Measurements from ENCODE around the gene CDIPT.
"Not testable (repeated sequence)": the region's sequence is repeated elsewhere in the genome, so short reads cannot be mapped to it uniquely, and the experiment has no call there.

The CDIPT gene

DNA sequence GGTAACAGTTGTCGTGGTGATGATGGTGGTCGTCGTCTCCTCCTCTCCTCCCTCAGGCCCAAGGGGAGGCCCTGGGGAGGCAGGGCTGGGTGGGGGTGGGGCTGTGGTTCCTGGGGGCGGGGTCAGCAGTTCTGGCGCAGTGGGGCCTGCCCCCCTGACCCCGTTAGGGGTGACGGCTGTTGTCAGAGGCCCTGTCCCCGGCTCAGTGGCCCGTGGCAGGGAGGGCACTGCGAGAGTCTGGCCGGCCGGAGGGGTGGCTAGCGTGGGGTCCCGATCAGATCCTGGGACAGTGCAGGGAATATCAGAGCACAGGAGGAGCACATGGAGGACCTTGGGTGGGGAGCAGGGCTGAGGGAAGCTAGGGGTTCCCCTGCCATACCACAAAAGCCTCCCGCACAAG is 33.8 kb upstream of the CDIPT start:
- DNase-seq (ENCODE audit: low read depth in 2 of 2) = no peak

DNA sequence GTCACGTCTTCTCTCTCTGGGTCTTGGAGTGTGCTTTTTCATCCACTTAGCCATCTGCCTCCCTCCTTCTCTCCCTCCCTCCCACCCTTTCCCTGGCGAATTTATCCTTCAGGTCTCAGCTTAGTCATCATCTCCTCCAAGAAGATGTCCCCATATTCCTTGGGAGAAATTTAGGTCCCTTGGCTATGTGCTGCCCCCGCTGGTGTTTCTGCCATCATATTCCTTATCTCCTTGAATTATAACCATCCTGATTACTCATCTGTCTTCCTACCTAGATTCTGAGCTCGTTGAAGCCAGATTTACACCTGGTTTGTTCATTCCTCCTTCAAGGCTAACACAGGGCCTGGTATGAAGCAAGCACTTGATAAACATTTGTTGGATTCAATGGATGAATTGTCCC is 31.3 kb upstream of the CDIPT start:
- DNase-seq (ENCODE audit: low read depth in 2 of 2) = no peak

DNA sequence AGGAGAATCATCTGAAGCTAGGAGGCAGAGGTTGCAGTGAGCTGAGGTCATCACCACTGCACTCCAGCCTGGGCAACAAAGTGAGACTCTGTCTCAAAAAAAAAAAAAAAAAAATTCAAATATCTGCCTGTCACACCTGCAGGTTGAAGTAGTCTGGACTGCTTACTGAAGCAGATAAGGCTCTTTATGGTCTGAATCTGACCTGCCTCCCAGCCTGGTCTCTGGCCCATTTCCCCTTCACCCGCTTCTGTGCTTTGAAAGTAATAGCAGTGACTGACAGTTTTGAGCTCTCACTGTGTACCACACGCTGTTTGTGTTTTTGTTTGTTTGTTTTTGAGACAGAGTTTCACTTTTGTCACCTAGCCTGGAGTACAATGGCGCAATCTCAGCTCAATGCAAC is 30.5 kb upstream of the CDIPT start:
- DNase-seq (ENCODE audit: low read depth in 2 of 2) = no peak

DNA sequence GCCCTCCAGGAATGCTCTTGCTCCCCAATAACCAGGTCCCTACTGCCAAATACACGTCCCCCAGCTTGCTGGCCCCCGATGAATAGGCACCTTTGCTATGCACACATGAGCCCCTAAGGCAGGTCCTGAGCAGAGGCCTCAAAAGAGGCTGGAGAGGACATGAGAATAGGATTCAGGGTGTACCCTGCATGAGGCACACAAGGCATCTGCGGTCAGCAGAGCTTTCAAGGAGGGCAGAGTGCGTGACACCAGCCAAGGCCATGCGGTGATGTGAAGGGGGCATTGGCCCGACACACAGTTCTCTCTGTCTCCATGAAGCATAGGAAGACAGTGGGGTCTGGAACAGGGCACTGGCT is 29.4 kb upstream of the CDIPT start:
- DNase-seq (ENCODE audit: low read depth in 2 of 2) = no peak

DNA sequence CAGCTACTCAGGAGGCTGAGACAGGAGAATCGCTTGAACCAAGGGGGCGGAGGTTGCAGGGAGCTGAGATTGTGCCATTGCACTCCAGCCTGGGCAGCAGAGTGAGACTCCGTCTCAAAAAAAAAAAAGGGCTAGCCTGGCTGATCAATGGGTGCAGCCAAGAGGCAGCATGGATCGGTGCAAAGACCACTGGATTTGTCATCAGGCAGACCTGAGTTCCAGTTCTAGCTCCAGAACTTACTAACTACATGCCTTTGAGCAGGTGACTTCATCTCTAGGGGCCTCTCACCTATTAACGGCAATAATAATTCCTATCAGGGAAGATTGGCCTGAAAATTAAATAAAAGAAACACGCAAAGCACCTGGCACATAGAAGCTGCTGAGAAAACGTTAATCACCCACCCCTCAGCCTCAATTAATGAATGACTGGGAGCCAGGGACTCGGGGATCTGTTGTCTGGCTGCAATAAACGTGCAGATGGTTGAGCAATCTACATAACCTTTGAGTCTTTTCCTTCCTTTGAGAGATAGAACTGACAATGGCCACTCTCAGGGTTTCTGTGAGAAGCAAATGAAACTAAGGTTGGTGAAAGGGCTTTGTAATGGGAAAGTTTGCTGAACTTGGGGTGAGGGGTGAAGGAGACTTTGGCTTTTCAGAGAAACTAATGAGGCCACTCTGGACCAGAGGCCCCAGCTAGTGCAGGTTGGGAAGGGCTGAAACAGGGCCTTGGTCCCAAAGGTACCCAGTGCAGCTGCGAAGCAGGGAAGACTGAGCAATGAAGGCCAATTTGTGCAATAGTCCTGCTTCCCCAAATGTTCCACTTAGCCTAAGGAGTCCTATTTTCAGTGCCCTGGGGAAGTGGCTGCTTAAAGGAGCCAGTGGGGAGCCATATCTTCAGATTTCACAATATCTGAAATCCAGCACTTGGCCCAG is 28.8 kb upstream of the CDIPT start:
- DNase-seq (ENCODE audit: low read depth in 2 of 2) = no peak

DNA sequence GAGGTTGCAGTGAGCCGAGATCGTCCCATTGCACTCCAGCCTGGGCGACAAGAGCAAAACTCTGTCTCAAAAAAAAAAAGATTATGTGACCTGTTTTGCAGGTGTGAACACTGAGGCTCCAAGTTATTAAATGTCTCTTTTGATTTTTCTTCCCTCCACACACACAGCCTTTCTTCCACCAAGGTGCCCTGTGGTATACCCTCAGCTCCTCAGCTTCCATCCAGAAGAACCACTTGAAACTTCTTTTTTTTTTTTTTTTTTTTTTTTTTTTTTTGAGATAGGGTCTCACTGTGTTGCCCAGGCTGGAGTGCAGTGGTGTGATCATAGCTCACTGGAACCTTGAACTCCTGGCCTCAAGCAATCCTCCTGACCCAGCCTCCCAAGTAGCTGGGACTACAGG is 26.3 kb upstream of the CDIPT start:
- DNase-seq (ENCODE audit: low read depth in 2 of 2) = not testable (repeated sequence)

DNA sequence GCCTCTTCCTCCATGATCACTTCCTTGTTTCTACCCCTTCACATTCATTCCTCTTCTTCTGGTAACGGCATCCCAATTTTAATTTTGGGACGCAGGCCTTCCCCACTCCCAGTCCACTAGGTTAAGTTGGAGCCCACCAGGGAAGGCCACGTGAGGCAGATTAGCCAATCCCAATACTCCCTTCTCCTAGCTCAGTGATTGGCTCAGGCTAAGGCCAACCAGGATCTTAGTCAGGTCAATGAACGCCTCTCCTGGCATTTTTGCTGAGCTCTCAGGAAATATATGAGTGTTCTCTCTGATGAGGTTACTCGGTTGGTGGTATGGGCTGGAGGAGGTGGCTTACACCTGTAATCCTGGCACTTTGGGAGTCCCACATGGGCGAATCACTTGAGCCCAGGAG is 21.0 kb upstream of the CDIPT start:
- no peak for DNase-seq (ENCODE audit: low read depth in 2 of 2)

DNA sequence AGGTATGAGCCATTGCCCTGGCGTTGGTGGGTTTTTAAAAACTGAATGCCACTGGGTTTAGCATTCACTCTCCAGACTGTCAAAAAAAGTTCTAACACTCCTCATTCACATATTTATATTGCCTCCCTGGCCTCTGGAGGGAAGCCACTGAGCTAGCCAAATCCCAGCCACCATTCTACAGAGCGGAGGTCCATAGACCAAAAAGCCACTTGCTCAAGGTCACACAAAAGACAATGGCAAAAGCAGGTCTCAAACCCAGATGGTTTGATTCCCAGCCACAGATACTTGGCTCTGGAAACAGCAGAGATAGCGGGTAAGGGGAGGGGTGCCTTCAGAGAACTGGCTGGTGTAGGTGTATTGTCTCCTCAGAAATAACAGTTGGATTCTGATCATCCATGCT is 18.0 kb upstream of the CDIPT start:
- DNase-seq (ENCODE audit: low read depth in 2 of 2) = no peak

DNA sequence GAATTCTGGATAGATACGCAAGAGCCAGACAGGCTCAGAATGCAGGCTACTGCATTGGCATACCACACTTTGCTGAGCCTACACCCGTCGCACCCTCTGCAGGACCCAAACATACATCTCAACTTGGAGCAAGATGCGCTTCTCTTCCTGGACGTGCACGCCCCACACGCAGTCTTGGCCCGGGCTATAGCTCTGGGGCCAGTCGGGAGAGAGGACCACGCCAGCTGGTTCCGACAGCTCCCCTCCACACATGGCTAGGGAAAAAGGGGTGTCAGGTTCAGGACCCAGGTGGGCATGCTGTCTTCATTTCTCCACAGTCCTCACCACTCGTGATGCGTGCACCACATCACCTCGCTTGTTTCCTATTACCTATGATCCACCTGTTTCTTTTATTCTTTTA is 15.1 kb upstream of the CDIPT start:
- no peak for DNase-seq (ENCODE audit: low read depth in 2 of 2)

DNA sequence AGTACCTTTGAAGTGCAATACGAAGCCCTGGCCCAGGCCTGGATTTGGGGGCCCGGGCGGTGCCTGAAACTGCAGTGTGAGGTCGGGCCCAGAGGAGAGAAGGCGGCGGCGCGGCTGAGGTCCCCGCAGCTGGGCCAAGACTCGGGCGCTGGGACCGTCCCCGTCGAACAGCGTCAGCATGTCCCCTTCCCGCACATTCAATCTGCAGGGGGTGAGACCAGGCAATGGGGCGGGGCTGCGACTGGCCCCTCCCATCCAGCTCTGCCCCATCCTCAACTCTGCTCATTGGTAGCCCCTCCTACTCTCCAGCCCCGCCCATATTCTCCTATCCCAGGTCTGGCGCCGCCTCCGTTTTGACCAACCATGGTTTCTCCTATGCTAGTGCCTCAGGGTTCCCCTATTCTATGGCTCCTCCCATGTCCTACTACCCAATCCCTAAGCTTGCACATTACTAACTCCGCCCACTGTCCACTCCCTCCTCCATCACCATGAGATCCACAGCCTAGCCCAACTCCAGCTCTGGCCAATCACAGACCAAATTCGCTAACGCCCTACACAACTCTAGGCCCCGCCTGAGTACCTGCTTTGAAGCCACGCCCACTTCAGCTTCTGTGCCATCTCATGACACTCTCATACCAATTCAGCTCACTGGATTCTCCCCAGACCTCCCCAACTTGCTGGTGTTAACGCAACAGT is 14.4 kb upstream of the CDIPT start:
- DNase-seq (ENCODE audit: low read depth in 2 of 2) = no peak

DNA sequence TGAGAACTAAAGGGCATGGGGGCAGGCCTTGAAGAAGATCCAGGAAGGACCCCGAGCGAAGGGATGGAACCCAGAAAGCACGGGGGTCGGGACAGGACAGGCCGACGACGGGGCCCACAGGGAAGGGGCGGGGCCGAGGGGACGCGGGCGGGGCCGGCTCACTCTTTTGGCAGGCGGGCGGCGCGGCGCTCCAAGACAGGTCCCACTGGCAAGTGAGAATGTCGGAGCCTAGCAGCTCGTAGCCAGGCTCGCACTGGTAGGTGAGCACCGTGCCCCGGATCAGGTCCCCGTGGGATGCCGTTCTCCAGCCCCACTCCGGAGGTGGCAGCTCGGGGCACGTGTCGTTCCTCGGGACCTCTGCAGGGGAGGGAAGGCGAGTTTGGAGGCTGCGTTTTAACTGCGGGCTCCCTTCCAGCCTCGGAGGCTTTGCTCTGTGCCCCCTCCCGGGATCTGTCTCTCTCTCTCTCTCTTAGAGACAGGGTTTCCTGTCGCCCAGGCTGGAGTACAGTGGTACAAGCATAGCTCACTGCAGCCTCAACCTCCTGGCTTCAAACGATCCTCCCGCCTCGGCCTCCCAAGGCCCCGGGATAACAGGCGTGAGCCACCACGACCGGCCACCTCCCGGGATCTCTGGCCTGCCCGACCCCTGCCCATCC is 13.7 kb upstream of the CDIPT start:
- DNase-seq (ENCODE audit: low read depth in 2 of 2) = peak in 1 of 2 donors; percentile 19

DNA sequence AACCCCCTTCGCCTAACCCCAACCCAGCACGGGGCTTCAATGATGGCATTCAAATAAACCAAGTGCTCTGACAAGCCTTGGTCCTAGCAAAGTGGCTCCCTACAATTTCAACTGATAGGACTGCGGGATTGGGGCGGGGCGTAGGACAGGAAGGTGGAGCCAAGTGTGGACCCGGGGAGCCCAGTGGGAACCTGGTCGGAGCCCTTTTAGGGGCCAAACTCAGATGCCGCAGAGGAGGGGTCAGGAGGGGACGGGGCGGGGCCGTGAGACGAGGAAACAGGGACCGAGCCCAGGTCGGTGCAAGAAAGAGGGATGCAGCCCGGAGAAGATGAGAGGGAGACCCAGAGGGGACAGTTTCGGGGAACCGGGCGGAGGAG is 13.2 kb upstream of the CDIPT start:
- DNase-seq (ENCODE audit: low read depth in 2 of 2) = no peak

DNA sequence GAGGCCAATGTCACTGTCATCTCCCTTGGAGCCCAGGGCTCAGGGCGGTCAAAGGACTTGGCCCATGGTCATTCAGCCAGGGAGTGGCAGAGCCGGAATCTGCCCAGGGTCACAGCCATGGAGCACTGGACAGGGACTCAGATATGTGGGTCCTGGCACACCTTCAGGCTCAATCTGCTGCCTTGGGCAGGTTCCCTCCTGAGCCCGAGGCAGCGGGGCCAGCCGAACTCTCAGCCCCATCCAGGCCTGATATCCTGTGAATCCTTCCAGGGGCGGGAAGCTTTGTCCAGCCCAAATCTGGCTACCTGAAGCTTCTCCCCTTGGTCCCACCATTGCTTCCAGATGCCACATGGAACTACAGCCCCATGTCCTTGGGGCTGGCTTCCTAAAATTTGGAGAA is 12.2 kb upstream of the CDIPT start:
- no peak for DNase-seq (ENCODE audit: low read depth in 2 of 2)

DNA sequence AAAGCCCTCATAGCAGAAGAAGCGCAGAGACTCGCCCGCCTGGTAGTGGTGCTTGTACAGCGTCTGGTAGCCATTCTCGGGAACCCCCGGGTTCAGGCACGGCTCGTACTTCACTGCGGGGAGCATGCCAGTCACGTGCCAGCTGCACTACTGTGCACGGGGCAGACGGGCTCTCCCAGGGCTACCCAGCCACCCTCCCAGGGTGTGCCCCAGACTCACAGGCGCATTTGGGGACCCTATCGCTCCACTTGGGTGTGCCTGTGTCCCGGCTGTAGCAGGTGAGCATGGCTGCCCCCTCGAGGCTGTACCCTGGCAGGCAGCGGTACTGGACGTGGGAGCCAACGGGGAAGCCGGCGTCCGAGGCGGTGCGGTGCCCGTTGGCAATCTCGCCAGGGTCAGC is 10.3 kb upstream of the CDIPT start:
- DNase-seq (ENCODE audit: low read depth in 2 of 2) = no peak

DNA sequence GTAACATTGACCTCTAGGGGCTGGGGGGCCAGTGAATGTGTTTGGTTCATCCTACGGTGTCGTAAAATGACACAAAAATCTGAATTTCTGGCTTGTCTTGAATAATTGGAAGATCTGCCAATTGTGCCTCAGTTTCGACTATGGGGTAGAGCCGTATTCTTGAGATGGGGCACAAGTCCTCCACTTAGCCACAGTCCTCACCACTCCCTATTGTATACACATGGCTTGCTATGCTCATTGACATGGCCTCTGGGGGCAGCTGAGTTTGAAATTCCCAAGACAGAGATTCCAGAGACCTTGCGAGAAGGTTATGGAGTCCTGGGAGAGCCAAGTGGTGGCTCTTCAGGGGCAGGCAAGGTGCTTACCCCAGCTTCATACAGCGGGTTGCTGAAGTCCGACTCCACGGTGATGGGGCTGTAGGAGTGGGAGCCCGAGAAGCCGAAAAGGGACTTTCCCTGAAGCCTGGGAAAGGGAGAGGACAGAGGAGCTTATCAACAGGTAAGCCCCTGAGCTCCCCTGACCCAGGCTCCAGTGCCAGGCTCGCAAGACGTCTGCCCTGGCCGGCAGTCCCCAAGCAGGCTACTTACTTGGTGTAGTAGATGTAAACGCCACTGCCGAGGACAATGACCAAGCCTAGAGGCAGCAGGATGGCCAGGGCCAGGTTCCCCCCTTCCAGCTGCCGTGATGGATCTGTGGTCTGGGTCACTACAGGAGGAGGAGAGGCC is 9.0 kb upstream of the CDIPT start:
- DNase-seq (ENCODE audit: low read depth in 2 of 2) = no peak

DNA sequence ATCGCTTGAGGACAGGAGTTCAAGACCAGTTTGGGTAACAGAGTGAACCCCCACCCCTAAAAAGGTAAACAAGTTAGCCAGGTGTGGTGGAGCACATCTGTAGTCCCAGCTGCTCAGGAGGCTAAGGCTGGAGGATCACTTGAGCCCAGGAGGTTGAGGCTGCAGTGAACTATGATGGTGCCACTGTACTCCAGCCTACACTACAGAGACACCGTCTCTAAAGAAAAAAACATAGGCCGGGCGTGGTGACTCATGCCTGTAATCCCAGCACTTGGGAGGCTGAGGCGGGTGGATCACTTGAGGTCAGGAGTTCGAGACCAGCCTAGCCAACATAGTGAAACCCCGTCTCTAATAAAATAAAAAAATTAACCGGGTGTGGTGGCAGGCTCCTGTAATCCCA is 6.0 kb upstream of the CDIPT start:
- not testable (repeated sequence) for DNase-seq (ENCODE audit: low read depth in 2 of 2)

DNA sequence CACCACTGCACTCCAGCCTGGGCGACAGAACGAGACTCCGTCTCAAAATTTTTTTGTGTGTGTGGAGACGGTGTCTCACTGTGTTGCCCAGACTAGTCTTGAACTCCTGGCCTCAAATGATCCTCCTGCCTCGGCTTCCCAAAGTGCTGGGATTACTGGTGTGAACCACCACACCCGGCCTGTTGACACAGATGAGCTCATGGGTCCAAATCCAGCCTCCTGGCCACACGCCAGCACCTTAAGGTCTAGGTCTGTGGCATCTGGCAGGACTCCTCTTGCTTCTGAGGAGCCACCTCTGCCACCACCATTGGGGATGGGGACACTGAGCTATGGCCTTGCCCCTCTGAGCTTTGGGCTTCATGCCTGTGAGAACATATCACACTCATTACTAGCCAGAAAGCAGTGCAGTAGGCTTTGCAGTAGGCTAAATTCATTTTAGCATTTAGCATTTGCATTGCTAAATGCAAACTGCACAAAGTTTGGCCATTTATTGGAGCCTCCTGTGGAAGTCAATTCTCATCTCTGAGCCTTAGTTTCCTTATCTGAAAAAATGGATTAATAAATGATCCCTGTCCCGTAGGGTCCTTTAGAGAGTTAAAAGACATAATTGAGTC is 5.5 kb upstream of the CDIPT start:
- no peak for DNase-seq (ENCODE audit: low read depth in 2 of 2)

DNA sequence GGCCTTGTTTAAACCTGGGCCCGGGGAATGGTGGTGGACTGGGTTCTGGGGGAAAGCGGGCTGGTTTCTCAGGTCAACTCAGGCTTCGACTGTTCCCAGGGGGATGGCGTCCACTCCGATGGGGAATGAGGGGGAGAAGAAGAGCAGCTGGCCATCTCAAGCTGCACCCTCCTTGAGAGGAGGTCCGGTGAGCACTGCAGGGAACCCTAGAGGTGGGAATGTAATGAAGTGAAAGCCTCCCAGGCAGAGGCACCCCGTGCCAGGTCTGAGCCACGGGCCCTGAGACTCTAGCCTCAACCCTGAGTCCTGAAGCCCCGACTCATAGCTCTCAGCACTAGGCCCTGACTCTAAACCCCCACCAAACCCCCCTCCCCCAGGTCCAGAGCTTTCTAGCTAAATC is 1.2 kb upstream of the CDIPT start:
- DNase-seq (ENCODE audit: low read depth in 2 of 2) = no peak

DNA sequence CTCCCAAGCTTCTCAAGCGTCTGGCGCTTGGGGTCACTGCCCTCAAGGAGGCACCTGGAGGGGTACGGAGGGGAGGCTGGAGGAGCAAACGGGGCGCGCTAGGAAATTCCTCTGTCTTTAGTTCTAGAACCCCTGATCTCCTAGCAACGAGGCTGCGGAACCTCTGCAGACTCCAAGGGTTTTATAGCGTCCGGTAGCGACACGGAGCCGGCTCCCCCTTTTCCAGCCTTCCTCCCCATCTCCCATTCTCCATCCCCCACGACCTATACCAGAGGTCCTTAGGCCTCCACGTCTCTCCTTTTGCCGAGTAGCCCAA is 601 bp upstream of the CDIPT start:
- DNase-seq (ENCODE audit: low read depth in 2 of 2) = no peak

DNA sequence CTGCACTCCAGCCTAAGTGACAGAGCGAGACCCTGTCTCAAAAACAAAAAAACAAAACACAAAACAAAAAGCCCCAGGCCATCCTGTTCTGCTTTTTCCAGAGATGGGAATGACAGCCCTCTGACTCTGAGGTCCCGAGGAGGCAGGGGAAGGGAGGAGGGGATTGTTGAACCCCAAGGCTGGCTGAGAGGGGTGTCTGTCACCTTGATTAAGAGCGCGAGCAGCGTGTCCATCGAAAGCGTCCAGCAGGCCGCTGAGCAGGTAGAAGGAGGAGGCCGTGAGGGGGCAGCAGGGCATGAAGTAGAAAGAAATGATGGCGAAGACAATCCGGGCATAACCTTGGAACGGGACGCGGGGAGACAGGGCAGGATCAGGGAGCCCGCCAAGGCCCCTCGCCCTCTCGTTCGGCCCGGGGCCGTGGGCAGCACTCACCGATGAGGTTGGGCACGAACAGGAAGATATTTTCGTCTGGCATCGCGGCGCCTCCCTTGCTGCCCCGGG is 593 bp downstream of the CDIPT start:
- DNase-seq (ENCODE audit: low read depth in 2 of 2) = no peak

DNA sequence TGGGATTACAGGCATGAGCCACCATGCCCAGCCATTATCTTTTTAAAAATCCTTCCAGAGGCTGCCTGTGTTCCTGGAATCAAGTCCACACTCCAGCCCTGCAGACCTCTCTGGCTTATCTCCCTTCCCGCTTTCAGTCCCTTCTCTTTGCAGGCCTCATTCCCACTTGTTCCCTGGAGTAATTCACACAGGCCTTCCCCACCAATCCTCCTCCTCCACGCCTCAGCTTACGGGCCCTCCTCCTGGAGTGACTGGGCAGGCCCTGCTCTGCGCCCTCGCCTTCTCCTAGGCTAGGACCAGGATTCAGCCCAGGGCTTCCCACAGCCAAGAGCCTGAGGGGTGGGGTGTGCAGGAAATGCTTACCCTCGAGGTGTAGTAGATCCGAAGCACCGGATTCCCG is 2.8 kb downstream of the CDIPT start:
- no peak for DNase-seq (ENCODE audit: low read depth in 2 of 2)

DNA sequence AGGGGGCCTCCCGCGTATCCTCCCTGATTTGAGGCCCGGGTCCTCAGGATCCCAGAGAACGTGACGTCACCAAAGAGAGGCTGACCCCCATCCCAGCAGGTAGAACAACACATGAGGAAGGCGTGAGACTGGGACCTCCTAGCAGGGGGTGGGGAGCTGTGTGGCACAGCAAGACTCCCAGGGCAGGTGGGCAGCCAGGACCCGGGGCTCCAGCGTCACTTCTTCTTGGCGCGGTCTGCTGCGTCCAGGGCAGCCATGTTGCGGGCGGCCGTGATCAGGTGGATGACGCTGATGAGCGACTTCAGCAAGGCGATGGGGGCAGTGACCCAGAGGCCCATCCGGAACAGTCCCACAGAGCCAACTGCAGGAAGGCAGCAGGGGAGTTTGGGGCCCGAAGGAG is 4.1 kb downstream of the CDIPT start:
- no peak for DNase-seq (ENCODE audit: low read depth in 2 of 2)

All from stimulated activated CD8-positive, alpha-beta memory T cell treated with anti-CD3 and anti-CD28 coated beads, Interleukin-7, amount 100 ng/mL, for 4 hours (primary cell).